Karpas-422 (cell line): Measurements from ENCODE around the gene RAB11B. TPM values are rescaled to one million over a fixed set of nuclear protein-coding genes. Genes with fewer than 3 reads are reported as not detected.
"Not testable (repeated sequence)": the region's sequence is repeated elsewhere in the genome, so short reads cannot be mapped to it uniquely, and the experiment has no call there.

Experiments
- DNase-seq: peaks from one replicate; pipeline ENCODE4 v3.0.0-alpha.2; 2015
- H2AFZ ChIP-seq: fragments of 200-600 bp; sonication (generic); 2 replicates; pipeline ENCODE4 v1.6.1; 2014; ENCODE audit warnings: antibody characterized with exemption, low read length, mixed read lengths
- H3K27ac ChIP-seq: fragments of 200-600 bp; sonication (generic); 2 replicates; pipeline ENCODE4 v1.5.1; 2014; ENCODE audit warnings: mild to moderate bottlenecking, low read length, moderate library complexity
- H3K27me3 ChIP-seq: fragments of 200-600 bp; sonication (generic); 2 replicates; pipeline ENCODE4 v1.6.1; 2014; ENCODE audit warnings: low read length, mixed read lengths
- H3K36me3 ChIP-seq: fragments of 200-600 bp; sonication (generic); 2 replicates; pipeline ENCODE4 v1.6.1; 2014; ENCODE audit warnings: low read length, mixed read lengths; ENCODE audit not compliant: insufficient read depth
- H3K4me1 ChIP-seq: fragments of 200-600 bp; sonication (generic); 2 replicates; pipeline ENCODE4 v1.6.1; 2014; ENCODE audit warnings: mild to moderate bottlenecking, low read length, mixed read lengths
- H3K4me2 ChIP-seq: fragments of 200-600 bp; sonication (generic); 2 replicates; pipeline ENCODE4 v1.6.1; 2014; ENCODE audit warnings: low read length, low read depth, mild to moderate bottlenecking; ENCODE audit not compliant: poor library complexity, severe bottlenecking
- H3K4me3 ChIP-seq: fragments of 200-600 bp; sonication (generic); 2 replicates; pipeline ENCODE4 v1.5.1; 2014; ENCODE audit warnings: mild to moderate bottlenecking, antibody characterized with exemption, low read length, mixed read lengths
- H3K79me2 ChIP-seq: fragments of 200-600 bp; sonication (generic); 2 replicates; pipeline ENCODE4 v1.6.1; 2014; ENCODE audit warnings: mild to moderate bottlenecking, low read length, mixed read lengths
- H3K9ac ChIP-seq: fragments of 200-600 bp; sonication (generic); 2 replicates; pipeline ENCODE4 v1.6.0; 2014; ENCODE audit warnings: low read length
- H3K9me2 ChIP-seq: fragments of 200-600 bp; sonication (generic), shearing (Covaris generic); replicated peaks from 2 replicates; pipeline ENCODE4 v1.6.0; 2014; ENCODE audit warnings: mild to moderate bottlenecking, low read length, moderate library complexity; ENCODE audit not compliant: insufficient read depth
- H3K9me3 ChIP-seq: fragments of 300-700, 200-600 bp; sonication (generic); 2 replicates; pipeline ENCODE4 v1.6.1; 2014; ENCODE audit warnings: low read length, mixed read lengths
- H4K20me1 ChIP-seq: fragments of 200-600 bp; sonication (generic); 2 replicates; pipeline ENCODE4 v1.6.1; 2014; ENCODE audit warnings: mild to moderate bottlenecking, antibody characterized with exemption, low read length, low read depth; ENCODE audit not compliant: insufficient read depth
- total RNA-seq: library from RNA; depleted of rRNA; stranded (reverse); fragments of >200 nt; shearing (Covaris generic); gene quantifications from 2 replicates; pipeline ENCODE4 v1.2.3, GENCODE V29; 2014; ENCODE audit warnings: low replicate concordance

Gene RAB11B
- total RNA-seq, 1 experiment from 2014 or later: 23.7 TPM

DNA sequence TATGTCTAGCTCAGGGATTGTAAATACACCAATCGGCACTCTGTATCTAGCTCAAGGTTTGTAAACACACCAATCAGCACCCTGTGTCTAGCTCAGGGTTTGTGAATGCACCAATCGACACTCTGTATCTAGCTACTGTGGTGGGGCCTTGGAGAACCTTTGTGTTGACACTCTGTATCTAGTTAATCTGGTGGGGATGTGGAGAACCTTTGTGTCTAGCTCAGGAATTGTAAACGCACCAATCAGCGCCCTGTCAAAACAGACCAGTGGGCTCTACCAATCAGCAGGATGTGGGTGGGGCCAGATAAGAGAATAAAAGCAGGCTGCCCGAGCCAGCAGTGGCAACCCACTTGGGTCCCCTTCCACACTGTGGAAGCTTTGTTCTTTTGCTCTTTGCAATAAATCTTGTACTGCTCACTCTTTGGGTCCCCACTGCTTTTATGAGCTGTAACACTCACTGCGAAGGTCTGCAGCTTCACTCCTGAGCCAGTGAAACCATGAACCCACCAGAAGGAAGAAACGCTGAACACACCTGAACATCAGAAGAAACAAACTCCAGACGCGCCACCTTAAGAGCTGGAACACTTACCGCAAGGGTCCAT lies 13.7 kb upstream of the RAB11B start:
- H3K4me1 ChIP-seq, H3K9me3 ChIP-seq, H4K20me1 ChIP-seq, H3K4me2 ChIP-seq, H3K79me2 ChIP-seq, H3K9ac ChIP-seq, H3K9me2 ChIP-seq, H2AFZ ChIP-seq, H3K27me3 ChIP-seq, H3K4me3 ChIP-seq, DNase-seq, H3K27ac ChIP-seq, H3K36me3 ChIP-seq: not testable (repeated sequence)

GRCh38 chr19:8377598-8377997 lies 12.6 kb upstream of the RAB11B start:
- no peak for DNase-seq
- H3K9me3 ChIP-seq: no peaks in the 10 kb centered on the region
- no peak overlapping the region for H3K4me3 ChIP-seq
- no peaks in the 10 kb centered on the region for H3K9me2 ChIP-seq
- no peaks in the 10 kb centered on the region for H3K27me3 ChIP-seq
- no peaks in the 10 kb centered on the region for H3K4me1 ChIP-seq
- H3K79me2 ChIP-seq: no peaks in the 10 kb centered on the region
- H3K4me2 ChIP-seq: no peak overlapping the region
- no peak overlapping the region for H3K27ac ChIP-seq
- no peak overlapping the region for H2AFZ ChIP-seq
- no peaks in the 10 kb centered on the region for H3K36me3 ChIP-seq
- no peaks in the 10 kb centered on the region for H4K20me1 ChIP-seq
- no peak overlapping the region for H3K9ac ChIP-seq

DNA sequence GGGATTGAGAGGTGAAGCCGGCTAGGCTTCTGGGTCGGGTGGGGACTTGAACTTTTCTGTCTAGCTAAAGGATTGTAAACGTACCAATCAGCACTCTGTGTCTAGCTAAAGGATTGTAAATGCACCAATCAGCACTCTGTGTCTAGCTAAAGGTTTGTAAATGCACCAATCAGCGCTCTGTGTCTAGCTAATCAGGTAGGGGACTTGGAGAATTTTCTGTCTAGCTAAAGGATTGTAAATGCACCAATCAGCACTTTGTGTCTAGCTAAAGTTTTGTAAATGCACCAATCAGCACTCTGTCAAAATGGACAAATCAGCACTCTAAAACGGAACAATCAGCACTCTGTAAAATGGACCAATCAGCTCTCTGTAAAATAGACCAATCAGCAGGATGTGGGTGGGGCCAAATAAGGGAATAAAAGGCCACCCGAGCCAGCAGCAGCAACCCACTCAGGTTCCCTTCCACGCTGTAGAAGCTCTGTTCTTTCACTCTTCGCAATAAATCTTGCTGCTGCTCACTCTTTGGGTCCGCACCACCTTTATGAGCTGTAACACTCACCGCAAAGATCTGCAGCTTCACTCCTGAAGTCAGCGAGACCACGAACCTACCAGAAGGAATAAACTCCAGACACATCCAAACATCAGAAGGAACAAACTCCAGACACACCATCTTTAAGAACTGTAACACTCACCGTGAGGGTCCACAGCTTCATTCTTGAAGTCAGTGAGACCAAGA lies 10.8 kb upstream of the RAB11B start:
- not testable (repeated sequence) for H2AFZ ChIP-seq, DNase-seq, H3K4me1 ChIP-seq, H3K27ac ChIP-seq, H3K9me3 ChIP-seq, H3K4me2 ChIP-seq, H4K20me1 ChIP-seq, H3K36me3 ChIP-seq, H3K9me2 ChIP-seq, H3K9ac ChIP-seq, H3K27me3 ChIP-seq, H3K79me2 ChIP-seq, H3K4me3 ChIP-seq

GRCh38 chr19:8384569-8384968 lies 5.6 kb upstream of the RAB11B start:
- H3K27ac ChIP-seq, H2AFZ ChIP-seq, H4K20me1 ChIP-seq, DNase-seq, H3K9me2 ChIP-seq, H3K4me2 ChIP-seq, H3K27me3 ChIP-seq, H3K4me1 ChIP-seq, H3K9me3 ChIP-seq, H3K9ac ChIP-seq, H3K36me3 ChIP-seq, H3K4me3 ChIP-seq, H3K79me2 ChIP-seq: not testable (repeated sequence)

- not testable (repeated sequence) for H4K20me1 ChIP-seq, H3K79me2 ChIP-seq, H2AFZ ChIP-seq, H3K9me3 ChIP-seq, H3K4me2 ChIP-seq, DNase-seq, H3K27ac ChIP-seq, H3K9me2 ChIP-seq, H3K4me3 ChIP-seq, H3K9ac ChIP-seq, H3K36me3 ChIP-seq, H3K4me1 ChIP-seq, H3K27me3 ChIP-seq
Measured at GRCh38 chr19:8385103-8385502, 5.1 kb upstream of the RAB11B start.

- not testable (repeated sequence) for H3K79me2 ChIP-seq, H4K20me1 ChIP-seq, DNase-seq, H2AFZ ChIP-seq, H3K9ac ChIP-seq, H3K27me3 ChIP-seq, H3K4me3 ChIP-seq, H3K9me2 ChIP-seq, H3K4me2 ChIP-seq, H3K4me1 ChIP-seq, H3K36me3 ChIP-seq, H3K27ac ChIP-seq, H3K9me3 ChIP-seq
Measured at GRCh38 chr19:8385566-8385965, 4.6 kb upstream of the RAB11B start.

GRCh38 chr19:8386419-8386818 lies 3.7 kb upstream of the RAB11B start:
- H3K9me2 ChIP-seq, H3K9me3 ChIP-seq, H3K36me3 ChIP-seq, H3K9ac ChIP-seq, H4K20me1 ChIP-seq, H3K27ac ChIP-seq, H2AFZ ChIP-seq, H3K4me2 ChIP-seq, H3K27me3 ChIP-seq, DNase-seq, H3K4me3 ChIP-seq: not testable (repeated sequence)
- Histone ChIP-seq H3K4me1 (peaks cover 14% of the 10 kb centered on the region), H3K79me2 (peaks cover 14% of the 10 kb centered on the region)

DNA sequence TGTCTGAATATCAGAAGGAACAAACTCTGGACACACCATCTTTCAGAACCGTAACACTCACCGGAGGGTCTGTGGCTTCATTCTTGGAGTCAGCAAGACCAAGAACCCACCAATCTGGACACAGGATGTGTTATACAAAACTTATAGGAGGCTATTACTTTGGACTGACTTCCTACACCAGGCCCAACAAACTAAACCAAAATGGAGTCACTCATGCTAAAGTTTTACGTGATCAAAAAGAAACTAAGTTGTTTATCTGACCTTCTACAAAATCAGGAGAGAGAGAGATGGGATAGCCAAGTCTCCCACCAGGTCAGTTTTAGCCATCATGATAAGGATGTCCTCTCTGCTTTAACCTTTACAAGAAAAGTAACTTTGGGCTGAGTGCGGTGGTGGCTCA lies 3.2 kb upstream of the RAB11B start:
- Histone ChIP-seq H3K9ac (no peak overlapping the region), H3K9me2 (no peaks in the 10 kb centered on the region), H3K79me2 (peaks cover 20% of the 10 kb centered on the region), H3K4me1 (peaks cover 18% of the 10 kb centered on the region), H2AFZ (no peak overlapping the region), H3K27ac (no peak overlapping the region), H3K27me3 (no peaks in the 10 kb centered on the region), H3K9me3 (no peaks in the 10 kb centered on the region), H3K4me2 (no peak overlapping the region), H3K36me3 (no peaks in the 10 kb centered on the region; the same call in 1 of the 2 replicates), H4K20me1 (peaks cover 10% of the 10 kb centered on the region), H3K4me3 (no peak overlapping the region)
- DNase-seq: no peak
